Stimulated activated CD8-positive, alpha-beta memory T cell treated with anti-CD3 and anti-CD28 coated beads, Interleukin-4, amount 100 ng/mL, for 1 hour (primary cell): ENCODE results near the gene TRAPPC3L.
A peak's percentile ranks its signal among the peaks of the same experiment; 100 is the strongest.
"Not testable (repeated sequence)": the region's sequence is repeated elsewhere in the genome, so short reads cannot be mapped to it uniquely, and the experiment has no call there.

ENCODE experiments used
- DNase-seq, 2 donors: peaks; one replicate each; pipeline ENCODE4 v3.0.0-alpha.2; 2020; ENCODE audit warnings: low read depth in 2 of 2, low spot score in 1 of 2

TRAPPC3L gene

GRCh38 chr6:116514111-116514510, 31.4 kb downstream of the TRAPPC3L start:
- DNase-seq = no peak

GRCh38 chr6:116513224-116513875, 32.1 kb downstream of the TRAPPC3L start:
- no peak for DNase-seq

- no peak for DNase-seq
Measured at GRCh38 chr6:116512734-116513133, 32.8 kb downstream of the TRAPPC3L start.

GRCh38 chr6:116512111-116512559, 33.3 kb downstream of the TRAPPC3L start:
- no peak for DNase-seq

- no peak for DNase-seq
Measured at GRCh38 chr6:116511424-116512110, 33.9 kb downstream of the TRAPPC3L start, which contains the start of gene CALHM5. TSS of gene CALHM5 (plus strand) at chr6:116511639. CDS start at chr6:116511697, 58 bp downstream.

GRCh38 chr6:116508527-116508926, 37.0 kb downstream of the TRAPPC3L start:
- no peak for DNase-seq

- no peak for DNase-seq
Measured at GRCh38 chr6:116507324-116507723, 38.2 kb downstream of the TRAPPC3L start.

GRCh38 chr6:116500969-116501433, 44.5 kb downstream of the TRAPPC3L start:
- DNase-seq = no peak

- DNase-seq = no peak
Measured at GRCh38 chr6:116497113-116497676, 48.3 kb downstream of the TRAPPC3L start.

- not testable (repeated sequence) for DNase-seq
Measured at GRCh38 chr6:116495161-116495560, 50.3 kb downstream of the TRAPPC3L start.

GRCh38 chr6:116492331-116493067, 53.0 kb downstream of the TRAPPC3L start:
- no peak for DNase-seq

GRCh38 chr6:116491610-116492330, 53.7 kb downstream of the TRAPPC3L start:
- DNase-seq = no peak

GRCh38 chr6:116485559-116486184, 59.8 kb downstream of the TRAPPC3L start:
- no peak for DNase-seq

GRCh38 chr6:116483616-116484015, 61.9 kb downstream of the TRAPPC3L start:
- DNase-seq = no peak

GRCh38 chr6:116482780-116483179, 62.7 kb downstream of the TRAPPC3L start:
- DNase-seq = no peak

- peak in 1 of 2 donors; percentile 1 for DNase-seq
Measured at GRCh38 chr6:116476002-116476678, 69.3 kb downstream of the TRAPPC3L start.

GRCh38 chr6:116475141-116475540, 70.3 kb downstream of the TRAPPC3L start:
- DNase-seq = no peak

GRCh38 chr6:116472706-116473105, 72.8 kb downstream of the TRAPPC3L start:
- no peak for DNase-seq

- DNase-seq = no peak
Measured at GRCh38 chr6:116471531-116471930, 74.0 kb downstream of the TRAPPC3L start.

- no peak for DNase-seq
Measured at GRCh38 chr6:116468293-116468692, 77.2 kb downstream of the TRAPPC3L start.
